HepG2 (cell line): ENCODE data around the gene SQSTM1. TPM values are rescaled to one million over a fixed set of nuclear protein-coding genes. Genes with fewer than 3 reads are reported as not detected.

Experiments
- ATAC-seq: fragments of 200-7000 bp; cut with Tn5 transposase; 3 replicates; pipeline ENCODE4 v1.9.1; 2020; ENCODE audit warnings: mild to moderate bottlenecking, moderate library complexity
- BruUV-seq: library from RNA; stranded (reverse); fragments of 400-500 nt; replicated peaks from 2 replicates; lab custom pipeline; 2021; lab: Mats Ljungman, UMichigan
- CTCF ChIA-PET: fragments of 300-600 bp; formaldehyde crosslinking; extraction: SDS; loops from one replicate; lab custom pipeline; 2021; ENCODE audit warnings: low total read pairs, inconsistent platforms, low intra/inter-chr PET ratio; lab: Yijun Ruan, JAX
- POLR2A ChIA-PET: fragments of 350-600 bp; sonication (Branson Sonifier 250); formaldehyde crosslinking; loops from one replicate; lab custom pipeline; 2020; ENCODE audit warnings: antibody characterized with exemption, inconsistent platforms; lab: Yijun Ruan, JAX
- DNase-seq: peaks from one replicate; pipeline ENCODE4 v3.0.0-alpha.2; 2015; ENCODE audit warnings: low spot score
- FAIRE-seq: peaks from 3 replicates; lab custom pipeline; 2011; peaks lifted over from hg19 to GRCh38; lab: Jason Lieb, UNC
- H2AFZ ChIP-seq: one replicate; pipeline ENCODE4 v1.6.1; 2011; ENCODE audit warnings: low read length, inconsistent platforms
- H3K27ac ChIP-seq: fragments of 300-600 bp; 3 replicates; pipeline ENCODE4 v1.8.0; 2011; ENCODE audit warnings: mixed run types, mild to moderate bottlenecking, mixed read lengths, low read length, inconsistent platforms; ENCODE audit not compliant: insufficient read depth; ENCODE audit errors: extremely low read length
- H3K27me3 ChIP-seq, 2 experiments: fragments of 200-600 bp in 1 of 2; 2 replicates in 1 of 2; 3 replicates in 1 of 2; pipeline versions ENCODE4 v1.6.0 to v1.8.0; 2011; ENCODE audit warnings: low read length in 2 of 2, mild to moderate bottlenecking in 2 of 2, moderate library complexity in 2 of 2, inconsistent platforms in 1 of 2; ENCODE audit not compliant: insufficient read depth in 2 of 2, control insufficient read depth in 1 of 2
- H3K36me3 ChIP-seq, 2 experiments: fragments of 200-600 bp in 1 of 2; replicated peaks in 1 of 2; 2 replicates in 1 of 2; 3 replicates in 1 of 2; pipeline versions ENCODE4 v1.5.1 to v1.8.0; 2011; ENCODE audit warnings: low read length in 2 of 2, inconsistent platforms in 1 of 2; ENCODE audit not compliant: insufficient read depth in 2 of 2, control insufficient read depth in 1 of 2
- H3K4me1 ChIP-seq: 2 replicates; pipeline ENCODE4 v1.5.1; 2012; ENCODE audit warnings: low read length, inconsistent platforms; ENCODE audit not compliant: insufficient read depth
- H3K4me2 ChIP-seq: 2 replicates; pipeline ENCODE4 v1.6.0; 2011; ENCODE audit warnings: low read depth, low read length, inconsistent platforms
- H3K4me3 ChIP-seq, 3 experiments: fragments of 200-600 bp in 1 of 3; sonication (generic), shearing (Covaris generic) in 1 of 3; replicated peaks in 1 of 3; 2 replicates each; pipeline ENCODE4 v1.5.1; 2011 to 2016; ENCODE audit warnings: low read length in 3 of 3, inconsistent platforms in 2 of 3, low read depth in 2 of 3, mild to moderate bottlenecking in 2 of 3, control low read depth in 1 of 3, mixed read lengths in 1 of 3; ENCODE audit not compliant: insufficient read depth in 1 of 3
- H3K79me2 ChIP-seq: one replicate; pipeline ENCODE4 v1.6.1; 2011; ENCODE audit warnings: low read length, inconsistent platforms; ENCODE audit not compliant: insufficient read depth
- H3K9ac ChIP-seq: 2 replicates; pipeline ENCODE4 v1.6.0; 2011; ENCODE audit warnings: mild to moderate bottlenecking, low read depth, low read length, inconsistent platforms; ENCODE audit not compliant: insufficient read depth
- H3K9me3 ChIP-seq: 2 replicates; pipeline ENCODE4 v1.5.1; 2012; ENCODE audit warnings: mild to moderate bottlenecking, low read length
- H4K20me1 ChIP-seq: 2 replicates; pipeline ENCODE4 v1.6.0; 2011; ENCODE audit warnings: inconsistent platforms, mild to moderate bottlenecking, low read length, moderate library complexity; ENCODE audit not compliant: insufficient read depth
- HNF4A ChIP-seq: sonication (generic); formaldehyde crosslinking; IDR thresholded peaks from 2 replicates; pipeline ENCODE4 v1.4.0; 2020; ENCODE audit warnings: missing genetic modification reagents
- HOXA9 ChIP-seq: sonication (generic); formaldehyde crosslinking; IDR thresholded peaks from 2 replicates; pipeline ENCODE4 v1.8.1; 2022; ENCODE audit warnings: missing genetic modification reagents, mild to moderate bottlenecking, moderate library complexity, borderline replicate concordance
- TIGD3 ChIP-seq: sonication (generic); formaldehyde crosslinking; IDR thresholded peaks from 2 replicates; pipeline ENCODE4 v1.5.1; 2020; ENCODE audit warnings: mild to moderate bottlenecking, missing genetic modification reagents, borderline replicate concordance
- ZBTB10 ChIP-seq: sonication (generic); formaldehyde crosslinking; IDR thresholded peaks from 2 replicates; pipeline ENCODE4 v1.4.0; 2020; ENCODE audit warnings: missing genetic modification reagents, borderline replicate concordance
- ZBTB33 ChIP-seq: sonication (generic); formaldehyde crosslinking; IDR thresholded peaks from 2 replicates; pipeline ENCODE4 v1.4.0; 2020; ENCODE audit warnings: missing genetic modification reagents
- WGBS: methylation state at CpG from one replicate; pipeline ENCODE4 v1.1.6; 2017; ENCODE audit warnings: low lambda C conversion rate; 5-methylcytosine and 5-hydroxymethylcytosine counted together
- in situ Hi-C: cut with HindIII; loops from 2 replicates; pipeline ENCODE4 v1.10.0; 2017; ENCODE audit warnings: low pct_unique_long_range_greater_than_20kb; ENCODE audit not compliant: extremely low pct_ligation_motif_present
- intact Hi-C: fragments of 100-400 bp; cut with micrococcal nuclease; formaldehyde crosslinking; loops from one replicate; pipeline ENCODE4 v1.10.0; 2022; ENCODE audit not compliant: unreplicated experiment
- polyA plus RNA-seq, 8 experiments: library from polyadenylated mRNA; depleted of rRNA in 3 of 8; stranded (reverse) in 7 of 8; unstranded in 1 of 8; fragments of >200 nt; fragmentation: Illumina TruSeq in 4 of 8; extraction: Trizol in 4 of 8; gene quantifications; 2 replicates each; pipeline versions ENCODE4 v1.2.1 to v1.2.3, GENCODE V29; 2011 to 2016; ENCODE audit warnings: low read depth in 4 of 8, missing spikeins in 1 of 8, mixed read lengths in 1 of 8; ENCODE audit not compliant: insufficient read depth in 1 of 8
- total RNA-seq, 5 experiments: library from RNA; depleted of rRNA; stranded (reverse); fragments of >200 nt; fragmentation: Illumina TruSeq; extraction: Trizol; gene quantifications; 2 replicates each; pipeline ENCODE4 v1.2.3, GENCODE V29; 2016; ENCODE audit warnings: low read depth in 1 of 5
- TF ChIP-seq, protein P1 (sequence below): sonication (generic); formaldehyde crosslinking; IDR thresholded peaks from 2 replicates; pipeline ENCODE4 v1.9.0; 2022; ENCODE audit warnings: missing genetic modification reagents, mild to moderate bottlenecking, borderline replicate concordance
- TF ChIP-seq, protein P2 (sequence below): sonication (generic); formaldehyde crosslinking; IDR thresholded peaks from 2 replicates; pipeline ENCODE4 v1.4.0; 2020; ENCODE audit warnings: missing genetic modification reagents, mild to moderate bottlenecking, borderline replicate concordance

SQSTM1 gene
- total and polyA plus RNA-seq, 2 of the 13 experiments (the other 11 are each of a cell fraction or from before 2014, with no cell fraction given) = 90.9 to 160 TPM

- TF ChIP-seq, protein P1, sequence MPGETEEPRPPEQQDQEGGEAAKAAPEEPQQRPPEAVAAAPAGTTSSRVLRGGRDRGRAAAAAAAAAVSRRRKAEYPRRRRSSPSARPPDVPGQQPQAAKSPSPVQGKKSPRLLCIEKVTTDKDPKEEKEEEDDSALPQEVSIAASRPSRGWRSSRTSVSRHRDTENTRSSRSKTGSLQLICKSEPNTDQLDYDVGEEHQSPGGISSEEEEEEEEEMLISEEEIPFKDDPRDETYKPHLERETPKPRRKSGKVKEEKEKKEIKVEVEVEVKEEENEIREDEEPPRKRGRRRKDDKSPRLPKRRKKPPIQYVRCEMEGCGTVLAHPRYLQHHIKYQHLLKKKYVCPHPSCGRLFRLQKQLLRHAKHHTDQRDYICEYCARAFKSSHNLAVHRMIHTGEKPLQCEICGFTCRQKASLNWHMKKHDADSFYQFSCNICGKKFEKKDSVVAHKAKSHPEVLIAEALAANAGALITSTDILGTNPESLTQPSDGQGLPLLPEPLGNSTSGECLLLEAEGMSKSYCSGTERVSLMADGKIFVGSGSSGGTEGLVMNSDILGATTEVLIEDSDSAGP (CRISPR knock-in tag) = 0 out of 2 replicates have a peak, but pooled peaks have one; percentile 11
- TF ChIP-seq, protein P2, sequence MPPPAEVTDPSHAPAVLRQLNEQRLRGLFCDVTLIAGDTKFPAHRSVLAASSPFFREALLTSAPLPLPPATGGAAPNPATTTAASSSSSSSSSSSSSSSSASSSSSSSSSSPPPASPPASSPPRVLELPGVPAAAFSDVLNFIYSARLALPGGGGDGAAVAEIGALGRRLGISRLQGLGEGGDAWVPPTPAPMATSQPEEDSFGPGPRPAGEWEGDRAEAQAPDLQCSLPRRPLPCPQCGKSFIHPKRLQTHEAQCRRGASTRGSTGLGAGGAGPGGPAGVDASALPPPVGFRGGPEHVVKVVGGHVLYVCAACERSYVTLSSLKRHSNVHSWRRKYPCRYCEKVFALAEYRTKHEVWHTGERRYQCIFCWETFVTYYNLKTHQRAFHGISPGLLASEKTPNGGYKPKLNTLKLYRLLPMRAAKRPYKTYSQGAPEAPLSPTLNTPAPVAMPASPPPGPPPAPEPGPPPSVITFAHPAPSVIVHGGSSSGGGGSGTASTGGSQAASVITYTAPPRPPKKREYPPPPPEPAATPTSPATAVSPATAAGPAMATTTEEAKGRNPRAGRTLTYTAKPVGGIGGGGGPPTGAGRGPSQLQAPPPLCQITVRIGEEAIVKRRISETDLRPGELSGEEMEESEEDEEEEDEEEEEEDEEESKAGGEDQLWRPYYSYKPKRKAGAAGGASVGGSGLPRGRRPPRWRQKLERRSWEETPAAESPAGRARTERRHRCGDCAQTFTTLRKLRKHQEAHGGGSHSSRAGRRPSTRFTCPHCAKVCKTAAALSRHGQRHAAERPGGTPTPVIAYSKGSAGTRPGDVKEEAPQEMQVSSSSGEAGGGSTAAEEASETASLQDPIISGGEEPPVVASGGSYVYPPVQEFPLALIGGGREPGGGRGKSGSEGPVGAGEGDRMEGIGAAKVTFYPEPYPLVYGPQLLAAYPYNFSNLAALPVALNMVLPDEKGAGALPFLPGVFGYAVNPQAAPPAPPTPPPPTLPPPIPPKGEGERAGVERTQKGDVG (CRISPR knock-in tag) = 0 out of 2 replicates have a peak, but pooled peaks have one; percentile 2
Measured at GRCh38 chr5:179802207-179802883, 18.4 kb upstream of the SQSTM1 start (continued).

- ATAC-seq = peak; percentile 0; the same call in 1 of the 3 replicates
- peaks cover 28 to 40% of the 10 kb centered on the region in 2 experiments; a peak in 4 of 5 replicates for H3K36me3 ChIP-seq
- in situ Hi-C loops = no loop called here
- no peak overlapping the region for H3K4me3 ChIP-seq
- intact Hi-C loops = no loop called here
- H2AFZ ChIP-seq = no peak overlapping the region
- whole genome bisulfite sequencing = 45% methylated on average over 6 of the region's 11 CpGs
- BruUV-seq = no TSS peak
- no peak for DNase-seq
- peaks cover 38% of the 10 kb centered on the region for H3K4me1 ChIP-seq
- no peak overlapping the region for H3K9ac ChIP-seq
- H3K4me2 ChIP-seq = peak overlapping the region; percentile 75
- FAIRE-seq = no peak
- peaks cover 20% of the 10 kb centered on the region; the same call in 1 of the 2 replicates for H4K20me1 ChIP-seq
- H3K9me3 ChIP-seq = no peaks in the 10 kb centered on the region
- ChIA-PET CTCF (no interaction called here), POLR2A (interaction anchor here (1.3 to 8.6 kb wide), 10 partner anchors 16 to 71 kb away, joined by 4 to 115 read pairs (median 6); partner anchors contain the start of genes MAML1 and SQSTM1)
- H3K79me2 ChIP-seq = peaks cover 27% of the 10 kb centered on the region
- H3K27me3 ChIP-seq = no peaks in the 10 kb centered on the region
- no peak overlapping the region for H3K27ac ChIP-seq
- TF ChIP-seq HNF4A (CRISPR knock-in tag) (peak; percentile 58), ZBTB33 (CRISPR knock-in tag) (peak; percentile 87), ZBTB10 (CRISPR knock-in tag) (no peak), TIGD3 (CRISPR knock-in tag) (no peak), HOXA9 (no peak)
Measured at GRCh38 chr5:179802950-179803562, 17.6 kb upstream of the SQSTM1 start.
